ENCODE data around the gene JUND.

GRCh38 chr19:18239303-18239702 lies 42.1 kb downstream of the JUND start:
- TF ChIP-seq POLR2AphosphoS5 (IDR thresholded peaks at IDR 0.05; ENCODE audit: low read depth) (no peak), CTCF (IDR thresholded peaks at IDR 0.05; ENCODE audit: insufficient read depth, low read length) (no peak)

All from HL-60 (cell line).